HG02840 (cell line): ENCODE data around the gene CNDP1.
"Not testable (repeated sequence)": the region's sequence is repeated elsewhere in the genome, so short reads cannot be mapped to it uniquely, and the experiment has no call there.

ENCODE experiments used
- ATAC-seq: cut with Tn5 transposase; IDR thresholded peaks from one replicate; pipeline ENCODE4 v1.9.1; 2021; ENCODE audit warnings: mild to moderate bottlenecking, moderate library complexity, moderate number of reproducible peaks; ENCODE audit not compliant: unreplicated experiment, low FRiP score

The CNDP1 gene

GRCh38 chr18:74534150-74534969 lies at the start of gene CNDP1:
Gene CNDP1 (plus strand): TSS chr18:74534500. CDS start chr18:74534668, 168 bp downstream.
- no peak for ATAC-seq

GRCh38 chr18:74486119-74486849 lies 48.0 kb upstream of the CNDP1 start:
- no peak for ATAC-seq

- ATAC-seq: no peak
These were observed 45.9 kb upstream of the CNDP1 start for GRCh38 chr18:74488354-74488753.

- no peak for ATAC-seq
These were observed 45.4 kb upstream of the CNDP1 start for GRCh38 chr18:74488864-74489263.

GRCh38 chr18:74489676-74490075 lies 44.6 kb upstream of the CNDP1 start:
- no peak for ATAC-seq

GRCh38 chr18:74492259-74492658 lies 42.0 kb upstream of the CNDP1 start:
- ATAC-seq: no peak

- ATAC-seq: no peak
These were observed 40.6 kb upstream of the CNDP1 start for GRCh38 chr18:74493689-74494088.

- ATAC-seq: no peak
These were observed 39.8 kb upstream of the CNDP1 start for GRCh38 chr18:74494514-74494913.

- peak; percentile 85 for ATAC-seq
These were observed 38.5 kb upstream of the CNDP1 start, which contains the start of gene CNDP2 for GRCh38 chr18:74495581-74496507. Gene CNDP2 (plus strand): TSS chr18:74496363. CDS start chr18:74499974, 3,611 bp downstream.

- ATAC-seq: peak; percentile 25
These were observed 37.6 kb upstream of the CNDP1 start for GRCh38 chr18:74496508-74497323.

- no peak for ATAC-seq
These were observed 37.0 kb upstream of the CNDP1 start for GRCh38 chr18:74497324-74497676.

- ATAC-seq: no peak
These were observed 36.5 kb upstream of the CNDP1 start for GRCh38 chr18:74497778-74498177.

- peak; percentile 29 for ATAC-seq
These were observed 35.3 kb upstream of the CNDP1 start for GRCh38 chr18:74498712-74499627.

GRCh38 chr18:74499633-74500032 lies 34.7 kb upstream of the CNDP1 start:
- no peak for ATAC-seq

- ATAC-seq: no peak
These were observed 33.9 kb upstream of the CNDP1 start for GRCh38 chr18:74500372-74500771.

GRCh38 chr18:74500774-74501173 lies 33.5 kb upstream of the CNDP1 start:
- not testable (repeated sequence) for ATAC-seq

GRCh38 chr18:74501386-74501785 lies 32.9 kb upstream of the CNDP1 start:
- no peak for ATAC-seq

- ATAC-seq: no peak
These were observed 31.2 kb upstream of the CNDP1 start for GRCh38 chr18:74503137-74503536.

- no peak for ATAC-seq
These were observed 28.5 kb upstream of the CNDP1 start for GRCh38 chr18:74505776-74506175.
